GM12878 (cell line): ENCODE results near the gene TM4SF1. TPM values are rescaled to one million over a fixed set of nuclear protein-coding genes. Genes with fewer than 3 reads are reported as not detected.

Experiments
- ATAC-seq: fragments of 200-7000 bp; cut with Tn5 transposase; 3 replicates; pipeline ENCODE4 v1.9.1; 2020; ENCODE audit warnings: mild to moderate bottlenecking, moderate library complexity
- BruUV-seq: library from RNA; stranded (reverse); fragments of 400-500 nt; replicated peaks from 2 replicates; lab custom pipeline; 2021; lab: Mats Ljungman, UMichigan
- CTCF ChIA-PET: fragments of 300-600 bp; sonication (Branson Sonifier 250); formaldehyde crosslinking; extraction: SDS; loops from one replicate; lab custom pipeline; 2021; ENCODE audit warnings: inconsistent platforms; lab: Yijun Ruan, JAX
- POLR2A ChIA-PET: fragments of 350-600 bp; formaldehyde crosslinking; extraction: SDS; loops from one replicate; lab custom pipeline; 2021; ENCODE audit warnings: inconsistent platforms; lab: Charles Lee
- RAD21 ChIA-PET: fragments of 300-600 bp; sonication (Branson Sonifier 250); formaldehyde crosslinking; loops from one replicate; lab custom pipeline; 2023; ENCODE audit warnings: antibody characterized with exemption; ENCODE audit not compliant: unreplicated experiment; lab: Charles Lee
- SMC1A ChIA-PET: fragments of 300-600 bp; sonication (Branson Sonifier 250); formaldehyde crosslinking; loops from one replicate; lab custom pipeline; 2023; ENCODE audit not compliant: unreplicated experiment, uncharacterized antibody; lab: Charles Lee
- DNase-seq: peaks from one replicate; pipeline ENCODE4 v3.0.0-alpha.2; 2011; ENCODE audit warnings: low read depth, low spot score
- FAIRE-seq: peaks from 3 replicates; lab custom pipeline; 2011; peaks lifted over from hg19 to GRCh38; lab: Jason Lieb, UNC
- H2AFZ ChIP-seq: 2 replicates; pipeline ENCODE4 v1.6.0; 2011; ENCODE audit warnings: low read depth, low read length, control low read depth; ENCODE audit not compliant: control insufficient read depth
- H3K27ac ChIP-seq: 2 replicates; pipeline ENCODE4 v1.5.1; 2011; ENCODE audit warnings: control low read depth; ENCODE audit not compliant: control insufficient read depth, insufficient read depth
- H3K27me3 ChIP-seq, 2 experiments: replicated peaks in 1 of 2; 2 replicates each; pipeline versions ENCODE4 v1.6.0 to v1.6.1; 2011; ENCODE audit warnings: low read length in 1 of 2; ENCODE audit not compliant: control insufficient read depth in 2 of 2, insufficient read depth in 2 of 2
- H3K36me3 ChIP-seq, 2 experiments: 2 replicates each; pipeline ENCODE4 v1.5.1; 2011; ENCODE audit warnings: low read length in 1 of 2; ENCODE audit not compliant: control insufficient read depth in 2 of 2, insufficient read depth in 2 of 2
- H3K4me1 ChIP-seq: 2 replicates; pipeline ENCODE4 v1.6.1; 2011; ENCODE audit warnings: mild to moderate bottlenecking, low read length, moderate library complexity, mixed read lengths; ENCODE audit not compliant: control insufficient read depth, insufficient read depth
- H3K4me2 ChIP-seq: 2 replicates; pipeline ENCODE4 v1.6.0; 2011; ENCODE audit warnings: control low read depth; ENCODE audit not compliant: control insufficient read depth, insufficient read depth
- H3K4me3 ChIP-seq: fragments of 200-600 bp; sonication (generic); 2 replicates; pipeline ENCODE4 v1.5.1; 2016
- H3K79me2 ChIP-seq: 2 replicates; pipeline ENCODE4 v1.6.0; 2011; ENCODE audit warnings: low read length; ENCODE audit not compliant: control insufficient read depth, insufficient read depth
- H3K9ac ChIP-seq: 2 replicates; pipeline ENCODE4 v1.8.0; 2011; ENCODE audit warnings: low read length, control low read depth, mixed read lengths; ENCODE audit not compliant: control insufficient read depth, insufficient read depth
- H3K9me3 ChIP-seq: replicated peaks from 3 replicates; pipeline ENCODE4 v1.5.1; 2011; ENCODE audit warnings: mild to moderate bottlenecking, low read length; ENCODE audit not compliant: control insufficient read depth, insufficient read depth
- H4K20me1 ChIP-seq: 2 replicates; pipeline ENCODE4 v1.6.0; 2011; ENCODE audit not compliant: control insufficient read depth, insufficient read depth
- ATF7 ChIP-seq: fragments of 450-650 bp; IDR thresholded peaks from 2 replicates; pipeline ENCODE4 v1.6.1; 2016; ENCODE audit warnings: low read depth, mild to moderate bottlenecking
- CHD1 ChIP-seq: IDR thresholded peaks from 2 replicates; pipeline ENCODE4 v1.6.1; 2012; ENCODE audit warnings: low read depth, low read length, improper control_type of control experiment
- IKZF1 ChIP-seq: fragments of 450-650 bp; conservative IDR thresholded peaks from 2 replicates; pipeline ENCODE4 v1.6.1; 2017; ENCODE audit warnings: antibody characterized with exemption, mild to moderate bottlenecking
- JUNB ChIP-seq: IDR thresholded peaks from 2 replicates; pipeline ENCODE4 v1.6.1; 2016; ENCODE audit warnings: antibody characterized with exemption, mild to moderate bottlenecking
- KLF5 ChIP-seq: fragments of 450-650 bp; IDR thresholded peaks from 2 replicates; pipeline ENCODE4 v1.6.1; 2014; ENCODE audit warnings: mild to moderate bottlenecking; ENCODE audit not compliant: partially characterized antibody
- NR2C2 ChIP-seq: IDR thresholded peaks from 2 replicates; pipeline ENCODE4 v1.6.1; 2011; ENCODE audit warnings: borderline replicate concordance, low read depth; ENCODE audit not compliant: control insufficient read depth, insufficient read length
- POLR2AphosphoS5 ChIP-seq: IDR thresholded peaks from 2 replicates; pipeline ENCODE4 v1.6.1; 2011; ENCODE audit warnings: mild to moderate bottlenecking, low read length, inconsistent platforms
- SIX5 ChIP-seq: IDR thresholded peaks from 2 replicates; pipeline ENCODE4 v1.6.1; 2011; ENCODE audit warnings: mild to moderate bottlenecking, low read depth, low read length, moderate library complexity; ENCODE audit not compliant: severe bottlenecking
- SRF ChIP-seq, 2 experiments: IDR thresholded peaks; 2 replicates each; pipeline ENCODE4 v1.6.1; 2011; ENCODE audit warnings: low read depth in 2 of 2, low read length in 2 of 2, mild to moderate bottlenecking in 1 of 2, moderate library complexity in 1 of 2
- SUPT20H ChIP-seq: IDR thresholded peaks from 2 replicates; pipeline ENCODE4 v1.6.1; 2011; ENCODE audit warnings: low read depth, mild to moderate bottlenecking, low read length, moderate library complexity, borderline replicate concordance; ENCODE audit not compliant: control insufficient read depth
- WGBS: methylation state at CpG from one replicate; pipeline ENCODE4 v1.1.6; 2016; ENCODE audit warnings: low lambda C conversion rate; ENCODE audit not compliant: insufficient replicate concordance, insufficient coverage; ENCODE audit errors: missing lambda C conversion rate; 5-methylcytosine and 5-hydroxymethylcytosine counted together
- in situ Hi-C: fragments of 300-500 bp; cut with MboI; formaldehyde crosslinking; loops from 9 replicates; pipeline ENCODE4 v1.14.3; 2018; ENCODE audit warnings: mixed read lengths
- intact Hi-C: fragments of 100-400 bp; cut with micrococcal nuclease; formaldehyde crosslinking; loops from one replicate; pipeline ENCODE4 v1.14.2; 2022; ENCODE audit not compliant: unreplicated experiment
- polyA plus RNA-seq, 11 experiments: library from polyadenylated mRNA; depleted of rRNA in 4 of 11; unstranded in 6 of 11; stranded (reverse) in 5 of 11; fragments of >200 nt; fragmentation: Nextera tagmentation in 4 of 11; fragmentation: Illumina TruSeq in 1 of 11; extraction: Ambion mirVana in 4 of 11; extraction: Trizol in 1 of 11; gene quantifications; 1 replicate in 1 of 11; 2 replicates in 10 of 11; pipeline versions ENCODE4 v1.2.1 to v1.2.3, GENCODE V29; 2011 to 2016; ENCODE audit warnings: inconsistent platforms in 2 of 11, missing spikeins in 2 of 11, low read depth in 1 of 11
- total RNA-seq, 4 experiments: library from RNA; depleted of rRNA in 3 of 4; stranded (reverse); fragments of >200 nt in 3 of 4; fragmentation: Illumina TruSeq in 1 of 4; extraction: Trizol in 1 of 4; gene quantifications; 2 replicates each; pipeline versions ENCODE4 v1.2.1 to v1.2.3, GENCODE V29; 2013 to 2021

TM4SF1 gene
- total and polyA plus RNA-seq, 10 of the 15 experiments (the other 5 are each of a cell fraction or from before 2014, with no cell fraction given) = 0.05 to 1.2 TPM; not detected in 8

DNA sequence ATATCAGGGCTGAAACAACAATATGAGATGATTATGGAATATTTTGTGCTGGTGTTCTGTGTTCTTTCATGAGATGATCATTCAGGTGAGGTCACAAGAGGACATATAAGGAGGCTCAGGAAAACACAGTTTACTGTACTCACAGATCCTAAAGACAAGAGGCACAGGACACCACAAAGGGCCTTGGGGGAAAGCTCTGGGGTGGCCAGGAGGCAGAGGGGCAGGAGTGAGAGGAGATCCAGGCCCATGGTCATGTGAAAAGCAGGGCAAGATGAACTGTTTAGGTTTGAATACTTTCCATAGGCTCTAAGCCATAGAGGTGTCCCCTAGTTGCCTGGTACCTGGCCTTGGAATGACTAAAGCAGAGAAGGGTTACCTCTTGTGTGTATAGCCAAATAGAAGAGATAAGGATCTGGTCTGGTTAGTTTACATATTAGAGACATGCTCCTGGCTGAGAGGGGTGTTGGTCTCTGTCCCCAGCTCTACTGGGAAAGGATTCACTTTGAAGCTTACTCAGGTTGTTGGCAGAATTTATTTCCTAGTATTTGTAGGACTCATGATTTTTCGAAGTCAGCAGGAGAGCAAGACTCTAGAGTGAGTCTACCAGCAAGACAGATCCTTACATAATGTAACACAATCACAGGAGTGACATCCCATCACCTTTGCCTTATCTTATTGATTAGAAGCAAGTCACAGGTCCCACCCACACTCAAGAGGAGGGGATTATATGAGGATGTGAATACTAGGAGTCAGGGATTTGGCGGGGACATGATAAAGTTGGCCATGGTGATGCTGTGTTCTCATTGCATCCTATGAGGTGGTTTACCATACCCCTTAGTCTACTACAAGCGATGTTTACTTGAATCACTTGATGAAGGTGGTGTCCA, 11.3 kb upstream of the TM4SF1 start:
- DNase-seq = no peak
- no TSS peak for BruUV-seq
- H3K27ac ChIP-seq = no peak overlapping the region
- ChIA-PET POLR2A (no interaction called here), SMC1A (interaction anchor here (6.1 kb wide), 1 partner anchor 91 kb away, joined by 24 read pairs; no protein-coding TSS in a partner anchor), RAD21 (no interaction called here), CTCF (no interaction called here)
- H3K9me3 ChIP-seq = no peaks in the 10 kb centered on the region
- no peak for FAIRE-seq
- no peak overlapping the region for H3K4me2 ChIP-seq
- H4K20me1 ChIP-seq = no peaks in the 10 kb centered on the region
- H3K9ac ChIP-seq = no peak overlapping the region
- H3K36me3 ChIP-seq = no peaks in the 10 kb centered on the region
- no peak overlapping the region for H2AFZ ChIP-seq
- no peak for TF ChIP-seq IKZF1
- no peak for TF ChIP-seq SUPT20H
- no peak for TF ChIP-seq SRF (IDR thresholded peaks at IDR 0.05; ENCODE audit: low read depth in 2 of 2, low read length in 2 of 2)
- TF ChIP-seq JUNB = no peak
- ATAC-seq = no peak
- H3K4me1 ChIP-seq = no peaks in the 10 kb centered on the region
- no peaks in the 10 kb centered on the region for H3K27me3 ChIP-seq
- 33% methylated on average over 3 of the region's 3 CpGs for WGBS
- no peaks in the 10 kb centered on the region for H3K79me2 ChIP-seq
- in situ Hi-C loops (loop anchor here (5.0 kb wide), 1 partner anchor 94 kb away; no protein-coding TSS in a partner anchor), intact Hi-C loops (no loop called here)
- H3K4me3 ChIP-seq = no peak overlapping the region

DNA sequence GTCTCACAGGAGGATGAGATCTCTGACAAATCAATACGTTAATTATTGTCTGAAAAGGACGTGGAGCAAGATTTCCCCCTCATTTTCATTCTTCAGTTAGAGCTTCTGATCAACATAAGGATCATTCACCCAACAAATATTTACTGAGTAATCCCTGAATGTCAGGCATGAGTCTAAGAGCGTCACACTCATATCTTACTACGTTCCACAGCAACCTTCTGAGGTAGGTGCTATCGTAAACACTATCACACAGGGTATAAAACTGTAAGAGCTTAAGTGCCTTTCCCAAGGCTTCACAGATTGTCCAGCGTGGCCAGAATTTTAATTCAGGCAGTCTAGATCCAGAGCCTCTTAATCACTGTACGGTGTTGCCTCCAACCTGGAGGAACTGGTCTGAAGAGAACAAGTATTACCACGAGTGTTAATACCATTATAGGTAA, 10.6 kb upstream of the TM4SF1 start:
- WGBS = 35% methylated on average over 8 of the region's 8 CpGs
- POLR2A ChIA-PET = no interaction called here
- no peak for DNase-seq
- Histone ChIP-seq H3K4me1 (no peaks in the 10 kb centered on the region), H3K79me2 (no peaks in the 10 kb centered on the region), H3K27ac (no peak overlapping the region), H3K4me3 (no peak overlapping the region), H3K4me2 (no peak overlapping the region), H3K36me3 (no peaks in the 10 kb centered on the region), H3K27me3 (no peaks in the 10 kb centered on the region), H4K20me1 (no peaks in the 10 kb centered on the region), H3K9ac (no peak overlapping the region), H2AFZ (no peak overlapping the region), H3K9me3 (no peaks in the 10 kb centered on the region)
- ATAC-seq = no peak
- BruUV-seq = no TSS peak
- SMC1A ChIA-PET = interaction anchor here (6.1 kb wide), 1 partner anchor 92 kb away, joined by 24 read pairs; no protein-coding TSS in a partner anchor
- no peak for FAIRE-seq
- CTCF ChIA-PET = no interaction called here
- intact Hi-C loops = no loop called here
- in situ Hi-C loops = loop anchor here (5.0 kb wide), 1 partner anchor 94 kb away; no protein-coding TSS in a partner anchor
- TF ChIP-seq CHD1 = no peak
- TF ChIP-seq POLR2AphosphoS5 = no peak
- no peak for TF ChIP-seq SIX5
- TF ChIP-seq KLF5 = no peak
- TF ChIP-seq ATF7 = no peak
- TF ChIP-seq NR2C2 = no peak
- RAD21 ChIA-PET = no interaction called here
